Stomach smooth muscle (tissue), 2 donors: ENCODE measurements around the gene FLT1.

Experiments used
- H3K27ac ChIP-seq: one replicate; pipeline ENCODE4 v1.7.0; 2013; ENCODE audit warnings: mild to moderate bottlenecking, low read length, inconsistent platforms
- H3K27me3 ChIP-seq, 2 donors: one replicate each; pipeline ENCODE4 v1.7.0; 2013; ENCODE audit warnings: low read length in 2 of 2; ENCODE audit not compliant: insufficient read depth in 2 of 2, control insufficient read depth in 1 of 2
- H3K36me3 ChIP-seq, 2 donors: one replicate each; pipeline ENCODE4 v1.7.0; 2013; ENCODE audit warnings: low read length in 2 of 2; ENCODE audit not compliant: control insufficient read depth in 2 of 2, insufficient read depth in 2 of 2
- H3K4me1 ChIP-seq: one replicate; pipeline ENCODE4 v1.7.0; 2013; ENCODE audit warnings: low read length; ENCODE audit not compliant: control insufficient read depth, insufficient read depth
- H3K4me3 ChIP-seq, 2 donors: one replicate each; pipeline ENCODE4 v1.7.0; 2013; ENCODE audit warnings: low read length in 2 of 2
- H3K9ac ChIP-seq, 2 donors: one replicate each; pipeline ENCODE4 v1.7.0; 2013; ENCODE audit warnings: low read length in 2 of 2, mild to moderate bottlenecking in 1 of 2
- H3K9me3 ChIP-seq, 2 donors: one replicate each; pipeline ENCODE4 v1.7.0; 2013; ENCODE audit warnings: low read length in 2 of 2; ENCODE audit not compliant: control insufficient read depth in 2 of 2
- donor health status: healthy.
- donor health status: Pancreatic carcinoma.

FLT1 gene

GRCh38 chr13:28459911-28460310 lies 35.0 kb downstream of the FLT1 start:
- H3K27ac ChIP-seq: no peak overlapping the region
- no peak overlapping the region for H3K9ac ChIP-seq
- H3K36me3 ChIP-seq: no peaks in the 10 kb centered on the region
- no peaks in the 10 kb centered on the region for H3K4me1 ChIP-seq
- peaks cover 0 to 2% of the 10 kb centered on the region in 2 donors for H3K9me3 ChIP-seq
- no peak overlapping the region for H3K4me3 ChIP-seq
- peaks cover 0 to 3% of the 10 kb centered on the region in 2 donors for H3K27me3 ChIP-seq

- Histone ChIP-seq H3K27ac (no peak overlapping the region), H3K4me1 (no peaks in the 10 kb centered on the region), H3K36me3 (no peaks in the 10 kb centered on the region), H3K4me3 (no peak overlapping the region), H3K9me3 (peaks cover 0 to 2% of the 10 kb centered on the region in 2 donors), H3K27me3 (peaks cover 0 to 3% of the 10 kb centered on the region in 2 donors), H3K9ac (no peak overlapping the region)
Observed at GRCh38 chr13:28458608-28459007, 36.3 kb downstream of the FLT1 start.

- Histone ChIP-seq H3K9me3 (peaks cover 0 to 2% of the 10 kb centered on the region in 2 donors), H3K9ac (no peak overlapping the region), H3K27me3 (peaks cover 0 to 3% of the 10 kb centered on the region in 2 donors), H3K4me3 (no peak overlapping the region), H3K4me1 (no peaks in the 10 kb centered on the region), H3K36me3 (no peaks in the 10 kb centered on the region), H3K27ac (no peak overlapping the region)
Observed at GRCh38 chr13:28458051-28458450, 36.9 kb downstream of the FLT1 start.

GRCh38 chr13:28457521-28457920 lies 37.4 kb downstream of the FLT1 start:
- no peak overlapping the region for H3K27ac ChIP-seq
- peaks cover 0 to 2% of the 10 kb centered on the region in 2 donors for H3K9me3 ChIP-seq
- H3K4me3 ChIP-seq: no peak overlapping the region
- no peak overlapping the region for H3K9ac ChIP-seq
- peaks cover 0 to under 1% of the 10 kb centered on the region in 2 donors for H3K27me3 ChIP-seq
- H3K36me3 ChIP-seq: no peaks in the 10 kb centered on the region
- H3K4me1 ChIP-seq: no peaks in the 10 kb centered on the region

GRCh38 chr13:28455580-28456194 lies 39.2 kb downstream of the FLT1 start:
- no peak overlapping the region for H3K27ac ChIP-seq
- no peak overlapping the region for H3K4me3 ChIP-seq
- H3K27me3 ChIP-seq: no peaks in the 10 kb centered on the region
- H3K9me3 ChIP-seq: peaks cover 0 to 2% of the 10 kb centered on the region in 2 donors
- H3K4me1 ChIP-seq: no peaks in the 10 kb centered on the region
- no peak overlapping the region for H3K9ac ChIP-seq
- no peaks in the 10 kb centered on the region for H3K36me3 ChIP-seq

- Histone ChIP-seq H3K36me3 (no peaks in the 10 kb centered on the region), H3K27ac (no peak overlapping the region), H3K9me3 (peaks cover 4 to 7% of the 10 kb centered on the region in 2 donors), H3K27me3 (no peaks in the 10 kb centered on the region), H3K4me3 (no peak overlapping the region), H3K9ac (no peak overlapping the region), H3K4me1 (no peaks in the 10 kb centered on the region)
Observed at GRCh38 chr13:28452755-28453154, 42.2 kb downstream of the FLT1 start.

- peaks cover 4 to 7% of the 10 kb centered on the region in 2 donors for H3K9me3 ChIP-seq
- no peak overlapping the region for H3K27ac ChIP-seq
- H3K27me3 ChIP-seq: no peaks in the 10 kb centered on the region
- no peaks in the 10 kb centered on the region for H3K36me3 ChIP-seq
- no peaks in the 10 kb centered on the region for H3K4me1 ChIP-seq
- no peak overlapping the region for H3K9ac ChIP-seq
- H3K4me3 ChIP-seq: no peak overlapping the region
Observed at GRCh38 chr13:28451482-28452217, 43.3 kb downstream of the FLT1 start.

GRCh38 chr13:28449826-28450773 lies 44.8 kb downstream of the FLT1 start:
- Histone ChIP-seq H3K4me3 (no peak overlapping the region), H3K36me3 (no peaks in the 10 kb centered on the region), H3K27ac (no peak overlapping the region), H3K9me3 (peaks cover 4 to 5% of the 10 kb centered on the region in 2 donors), H3K9ac (no peak overlapping the region), H3K27me3 (no peaks in the 10 kb centered on the region), H3K4me1 (no peaks in the 10 kb centered on the region)

- no peaks in the 10 kb centered on the region for H3K27me3 ChIP-seq
- peaks cover 4 to 8% of the 10 kb centered on the region in 2 donors for H3K9me3 ChIP-seq
- no peak overlapping the region for H3K27ac ChIP-seq
- H3K9ac ChIP-seq: no peak overlapping the region
- no peak overlapping the region for H3K4me3 ChIP-seq
- no peaks in the 10 kb centered on the region for H3K36me3 ChIP-seq
- no peaks in the 10 kb centered on the region for H3K4me1 ChIP-seq
Observed at GRCh38 chr13:28448651-28449358, 46.1 kb downstream of the FLT1 start.

- H3K9ac ChIP-seq: no peak overlapping the region
- no peaks in the 10 kb centered on the region for H3K36me3 ChIP-seq
- no peaks in the 10 kb centered on the region for H3K27me3 ChIP-seq
- H3K9me3 ChIP-seq: peaks cover 4 to 10% of the 10 kb centered on the region in 2 donors
- H3K4me3 ChIP-seq: no peak overlapping the region
- no peak overlapping the region for H3K27ac ChIP-seq
- no peaks in the 10 kb centered on the region for H3K4me1 ChIP-seq
Observed at GRCh38 chr13:28447989-28448388, 46.9 kb downstream of the FLT1 start.
